Stimulated activated memory B cell treated with anti-CD40 and anti-IgM and Interleukin-4, amounts not matched to agents 10 μg/mL and 1 μg/mL and 100 μg/mL, for 72 hours (primary cell): ENCODE results near the gene ETV6.

Experiments used
- ATAC-seq: fragments of 150-1000 bp; cut with Tn5 transposase; 2 replicates; pipeline ENCODE4 v1.10.0; 2021
- H3K27ac Mint-ChIP-seq: one replicate; pipeline ENCODE4 v1.8.0; 2022; ENCODE audit warnings: mild to moderate bottlenecking, mixed read lengths
- H3K27me3 Mint-ChIP-seq: one replicate; pipeline ENCODE4 v1.8.0; 2022; ENCODE audit warnings: mixed read lengths
- H3K36me3 Mint-ChIP-seq: one replicate; pipeline ENCODE4 v1.8.0; 2022; ENCODE audit warnings: mixed read lengths
- H3K4me1 Mint-ChIP-seq: one replicate; pipeline ENCODE4 v1.8.0; 2022; ENCODE audit warnings: mixed read lengths
- H3K4me3 Mint-ChIP-seq: one replicate; pipeline ENCODE4 v1.8.0; 2022; ENCODE audit warnings: mild to moderate bottlenecking, moderate library complexity, mixed read lengths
- H3K9me3 Mint-ChIP-seq: one replicate; pipeline ENCODE4 v1.8.0; 2022; ENCODE audit warnings: mixed read lengths

Gene ETV6

DNA sequence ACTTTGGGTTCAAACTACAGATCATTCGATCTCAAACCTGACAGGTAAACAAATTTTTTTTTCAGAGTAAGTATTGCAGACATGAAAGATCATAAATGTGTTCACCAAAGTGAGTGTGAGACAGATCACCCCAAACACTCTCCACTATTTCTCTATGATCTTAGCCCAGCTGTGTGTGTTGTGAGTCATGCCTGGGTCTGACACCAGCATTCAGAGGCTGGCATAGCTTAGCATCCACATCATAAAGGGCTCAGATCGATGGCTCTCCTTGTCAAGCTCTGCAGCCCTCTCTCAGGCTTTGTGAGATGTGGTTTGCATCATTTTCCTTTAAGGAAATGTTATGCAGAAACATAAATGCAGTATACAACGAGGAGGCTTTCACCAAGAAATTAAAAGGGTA, 164.9 kb downstream of the ETV6 start:
- Mint-ChIP-seq H3K9me3 (no peaks in the 10 kb centered on the region), H3K36me3 (peaks cover 26% of the 10 kb centered on the region), H3K4me3 (no peak overlapping the region), H3K27ac (peak overlapping the region; percentile 94), H3K27me3 (no peaks in the 10 kb centered on the region), H3K4me1 (peaks cover 54% of the 10 kb centered on the region)
- ATAC-seq, result no peak

GRCh38 chr12:11815397-11815796, 165.9 kb downstream of the ETV6 start:
- H3K4me1 Mint-ChIP-seq, result peaks cover 46% of the 10 kb centered on the region
- ATAC-seq, result no peak
- no peaks in the 10 kb centered on the region for H3K9me3 Mint-ChIP-seq
- peak overlapping the region; percentile 94 for H3K27ac Mint-ChIP-seq
- H3K4me3 Mint-ChIP-seq, result no peak overlapping the region
- no peaks in the 10 kb centered on the region for H3K27me3 Mint-ChIP-seq
- peaks cover 21% of the 10 kb centered on the region for H3K36me3 Mint-ChIP-seq

DNA sequence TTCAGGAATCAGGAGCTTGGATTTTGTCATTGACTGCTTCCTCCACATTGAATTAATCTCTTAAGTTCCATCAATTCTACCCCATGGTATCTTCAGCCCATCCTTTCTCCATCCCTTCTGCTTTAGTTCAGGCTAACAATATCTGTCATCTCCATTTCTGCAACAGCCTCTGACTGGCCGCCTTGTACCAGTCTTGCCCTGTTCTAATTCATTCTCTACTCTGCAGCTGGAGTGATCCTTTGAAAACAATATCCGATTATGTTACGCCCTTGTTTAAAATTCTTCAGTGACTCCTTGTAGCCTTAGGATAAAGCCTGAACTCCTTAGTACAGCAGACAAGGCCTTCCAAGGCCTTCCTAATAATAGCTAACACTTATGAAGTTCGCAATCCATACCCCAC, 170.2 kb downstream of the ETV6 start:
- H3K4me1 Mint-ChIP-seq, result peaks cover 9% of the 10 kb centered on the region
- no peak for ATAC-seq
- H3K9me3 Mint-ChIP-seq, result no peaks in the 10 kb centered on the region
- peaks cover 36% of the 10 kb centered on the region for H3K36me3 Mint-ChIP-seq
- H3K27me3 Mint-ChIP-seq, result no peaks in the 10 kb centered on the region
- no peak overlapping the region for H3K27ac Mint-ChIP-seq
- no peak overlapping the region for H3K4me3 Mint-ChIP-seq

DNA sequence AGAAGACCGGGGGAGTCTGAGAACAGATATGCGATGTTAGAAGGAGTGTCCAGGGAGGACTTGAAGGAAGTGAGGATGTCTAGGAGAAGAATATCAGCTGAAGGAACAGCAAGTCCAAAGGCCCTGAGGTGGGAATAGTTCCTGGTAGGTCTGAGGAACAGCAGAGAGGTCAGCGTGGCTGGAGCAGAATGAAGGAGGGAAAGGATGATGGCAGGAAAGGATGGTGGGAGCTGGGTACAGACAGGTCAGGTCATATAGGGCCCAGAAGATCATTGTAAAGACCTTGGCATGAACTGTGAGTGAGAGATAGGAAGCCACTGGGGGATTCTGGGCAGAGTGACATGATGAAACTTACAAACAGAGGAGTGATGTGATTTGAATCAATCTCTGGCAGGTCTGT, 171.0 kb downstream of the ETV6 start:
- no peak for ATAC-seq
- no peak overlapping the region for H3K27ac Mint-ChIP-seq

DNA sequence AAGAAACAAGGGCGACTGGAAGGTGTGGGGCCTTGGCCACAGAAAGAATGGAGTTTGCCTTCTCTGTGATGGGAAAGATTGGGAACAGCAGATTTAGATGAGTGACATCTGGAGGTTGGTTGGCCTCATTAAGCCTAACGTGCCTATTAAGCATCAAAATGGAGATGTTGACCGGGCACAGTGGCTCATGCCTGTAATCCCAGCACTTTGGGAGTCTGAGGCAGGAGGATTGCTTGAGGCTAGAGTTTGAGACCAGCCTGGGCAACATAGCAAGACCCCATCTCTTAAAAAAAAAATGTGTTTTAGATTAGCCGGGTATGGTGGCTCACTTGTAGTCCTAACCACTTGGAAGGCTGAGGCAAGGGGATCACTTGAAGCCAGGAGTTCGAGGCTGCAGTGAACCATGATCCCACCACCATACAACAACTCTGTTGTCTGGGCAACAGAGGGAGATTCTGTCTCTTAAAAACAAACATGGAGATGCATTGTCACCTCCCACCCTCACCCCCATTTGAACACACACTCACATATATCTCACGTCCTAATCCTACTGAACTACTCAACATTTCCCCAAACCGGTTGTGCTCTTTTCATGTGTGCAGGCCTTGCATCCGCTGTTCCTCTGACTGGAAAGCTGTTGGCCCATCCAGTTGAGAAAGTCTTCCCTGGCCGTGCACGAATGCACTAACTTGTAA, 172.1 kb downstream of the ETV6 start:
- ATAC-seq, result no peak
- Mint-ChIP-seq H3K27me3 (no peaks in the 10 kb centered on the region), H3K4me3 (peak overlapping the region; percentile 66), H3K36me3 (peaks cover 42% of the 10 kb centered on the region), H3K9me3 (no peaks in the 10 kb centered on the region), H3K27ac (no peak overlapping the region), H3K4me1 (peaks cover 15% of the 10 kb centered on the region)

More for the DNA sequence above, 171.0 kb downstream of the ETV6 start:
- Mint-ChIP-seq H3K4me3 (no peak overlapping the region), H3K9me3 (no peaks in the 10 kb centered on the region), H3K27me3 (no peaks in the 10 kb centered on the region), H3K36me3 (peaks cover 41% of the 10 kb centered on the region), H3K4me1 (peaks cover 7% of the 10 kb centered on the region)

DNA sequence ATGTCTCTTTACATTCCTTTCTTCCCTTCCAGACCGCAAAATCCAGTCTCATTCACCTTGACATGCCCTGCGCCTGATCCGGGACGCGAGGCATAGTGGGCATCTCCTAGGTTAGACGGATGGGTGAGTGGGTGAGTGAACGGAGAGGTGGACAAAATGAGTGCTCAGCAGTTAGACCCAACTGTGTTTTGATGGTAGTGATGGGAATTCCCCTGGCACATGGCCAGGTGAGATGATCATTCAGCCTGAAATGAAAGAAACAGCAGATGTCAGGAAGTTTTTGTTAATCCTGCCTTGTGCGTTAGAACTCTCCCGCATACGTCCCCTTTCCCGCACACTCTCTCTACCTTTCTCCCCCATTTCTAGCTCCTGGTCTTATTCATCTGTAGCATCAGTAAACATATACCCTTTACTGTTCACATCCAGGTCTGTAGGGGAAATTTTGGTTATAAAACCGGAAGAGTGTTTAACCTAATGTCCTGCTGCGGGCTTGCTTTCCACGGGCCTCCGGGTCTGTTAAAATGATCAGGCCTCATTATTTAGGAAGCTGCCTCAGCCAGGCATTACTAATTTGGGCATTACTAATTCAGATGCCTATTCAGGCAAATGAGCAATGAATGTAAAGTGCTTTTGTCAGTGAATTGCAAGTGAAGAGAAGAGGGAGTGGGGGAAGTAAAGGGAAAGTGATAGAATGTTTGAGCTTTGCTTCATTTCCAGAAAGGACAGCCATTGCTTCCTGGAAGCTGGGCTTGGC, 172.8 kb downstream of the ETV6 start:
- peak; percentile 74 for ATAC-seq
- Mint-ChIP-seq H3K9me3 (no peaks in the 10 kb centered on the region), H3K36me3 (peaks cover 50% of the 10 kb centered on the region), H3K4me1 (peaks cover 22% of the 10 kb centered on the region), H3K4me3 (peak overlapping the region; percentile 66), H3K27ac (no peak overlapping the region), H3K27me3 (no peaks in the 10 kb centered on the region)

GRCh38 chr12:11823043-11823442, 173.6 kb downstream of the ETV6 start:
- no peak overlapping the region for H3K4me3 Mint-ChIP-seq
- H3K9me3 Mint-ChIP-seq, result no peaks in the 10 kb centered on the region
- H3K4me1 Mint-ChIP-seq, result peaks cover 16% of the 10 kb centered on the region
- no peaks in the 10 kb centered on the region for H3K27me3 Mint-ChIP-seq
- ATAC-seq, result no peak
- peaks cover 44% of the 10 kb centered on the region for H3K36me3 Mint-ChIP-seq
- H3K27ac Mint-ChIP-seq, result no peak overlapping the region

GRCh38 chr12:11823593-11823992, 174.1 kb downstream of the ETV6 start:
- Mint-ChIP-seq H3K4me1 (peaks cover 15% of the 10 kb centered on the region), H3K4me3 (no peak overlapping the region), H3K27ac (no peak overlapping the region), H3K9me3 (no peaks in the 10 kb centered on the region), H3K27me3 (no peaks in the 10 kb centered on the region), H3K36me3 (peaks cover 44% of the 10 kb centered on the region)
- no peak for ATAC-seq

DNA sequence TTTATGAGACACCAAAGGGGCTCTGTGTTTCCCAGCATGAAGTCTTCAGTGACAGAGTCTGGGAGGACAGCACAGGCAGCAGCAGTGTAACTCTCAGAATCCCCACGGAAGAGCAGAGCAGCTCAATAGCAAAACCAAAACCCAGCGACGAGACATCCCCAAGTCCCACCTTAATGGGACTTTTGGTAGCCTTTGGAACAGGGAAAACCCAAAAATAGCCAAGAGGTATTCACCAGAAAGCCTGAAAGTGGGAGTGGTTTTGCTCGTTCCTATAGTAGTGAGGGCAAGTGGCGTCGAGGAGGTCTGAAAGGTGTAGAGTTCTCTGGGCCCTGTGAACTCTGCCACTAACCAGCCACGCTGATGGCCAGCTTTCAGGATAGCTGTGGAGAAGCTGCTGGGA, 174.6 kb downstream of the ETV6 start:
- ATAC-seq, result no peak
- Mint-ChIP-seq H3K27ac (no peak overlapping the region), H3K4me3 (no peak overlapping the region), H3K4me1 (peaks cover 15% of the 10 kb centered on the region), H3K36me3 (peaks cover 44% of the 10 kb centered on the region), H3K27me3 (no peaks in the 10 kb centered on the region), H3K9me3 (no peaks in the 10 kb centered on the region)

GRCh38 chr12:11824736-11825135, 175.3 kb downstream of the ETV6 start:
- H3K36me3 Mint-ChIP-seq, result peaks cover 44% of the 10 kb centered on the region
- H3K4me3 Mint-ChIP-seq, result no peak overlapping the region
- peaks cover 15% of the 10 kb centered on the region for H3K4me1 Mint-ChIP-seq
- no peaks in the 10 kb centered on the region for H3K27me3 Mint-ChIP-seq
- H3K27ac Mint-ChIP-seq, result no peak overlapping the region
- no peaks in the 10 kb centered on the region for H3K9me3 Mint-ChIP-seq
- ATAC-seq, result no peak

DNA sequence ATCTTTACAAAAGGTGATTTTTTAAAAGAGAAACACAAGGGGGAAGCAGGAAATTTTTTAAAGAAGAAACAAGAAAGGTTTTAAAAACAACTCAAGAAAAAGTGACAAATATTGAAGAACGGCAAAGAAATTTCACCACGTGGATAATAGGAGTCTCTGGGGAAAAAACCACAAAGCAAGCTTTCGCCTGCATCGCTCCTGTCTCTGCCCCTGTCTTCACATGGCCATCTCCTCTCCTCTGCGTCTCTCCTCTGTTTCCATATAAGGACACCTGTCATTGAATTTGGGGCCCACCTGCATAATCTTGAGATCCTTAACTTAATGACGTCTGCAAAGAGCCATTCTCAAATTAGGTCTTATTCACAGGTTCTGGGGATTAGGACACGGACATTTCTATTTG, 175.8 kb downstream of the ETV6 start:
- no peaks in the 10 kb centered on the region for H3K27me3 Mint-ChIP-seq
- peaks cover 44% of the 10 kb centered on the region for H3K36me3 Mint-ChIP-seq
- no peak overlapping the region for H3K27ac Mint-ChIP-seq
- H3K9me3 Mint-ChIP-seq, result no peaks in the 10 kb centered on the region
- H3K4me1 Mint-ChIP-seq, result peaks cover 15% of the 10 kb centered on the region
- H3K4me3 Mint-ChIP-seq, result no peak overlapping the region
- no peak for ATAC-seq

DNA sequence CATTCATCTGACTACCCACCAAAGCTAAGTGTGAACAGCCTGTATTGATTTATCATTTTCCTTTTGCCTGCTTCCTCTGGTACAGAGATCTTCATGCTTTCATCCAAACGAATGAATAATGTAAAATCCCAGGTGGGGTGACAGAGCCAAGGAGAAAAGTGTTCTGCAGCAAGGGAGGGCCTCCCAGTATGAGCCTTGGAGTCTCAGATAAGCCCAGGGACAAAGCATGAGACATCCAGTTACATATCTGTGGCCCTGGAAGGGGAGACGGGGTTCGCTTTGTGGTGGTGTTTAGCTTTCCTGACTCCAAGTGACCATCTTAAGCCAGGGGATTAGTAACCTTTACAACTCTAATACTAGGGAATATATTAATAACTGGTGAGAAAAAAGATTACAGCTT, 177.1 kb downstream of the ETV6 start:
- no peak overlapping the region for H3K4me3 Mint-ChIP-seq

GRCh38 chr12:11827091-11828061, 177.9 kb downstream of the ETV6 start:
- Mint-ChIP-seq H3K4me3 (no peak overlapping the region), H3K27me3 (no peaks in the 10 kb centered on the region), H3K36me3 (peaks cover 42% of the 10 kb centered on the region), H3K27ac (no peak overlapping the region), H3K9me3 (no peaks in the 10 kb centered on the region), H3K4me1 (peaks cover 23% of the 10 kb centered on the region)
- no peak for ATAC-seq

More for the DNA sequence above, 177.1 kb downstream of the ETV6 start:
- Mint-ChIP-seq H3K27ac (no peak overlapping the region), H3K27me3 (no peaks in the 10 kb centered on the region), H3K9me3 (no peaks in the 10 kb centered on the region), H3K4me1 (peaks cover 15% of the 10 kb centered on the region), H3K36me3 (peaks cover 43% of the 10 kb centered on the region)
- no peak for ATAC-seq

DNA sequence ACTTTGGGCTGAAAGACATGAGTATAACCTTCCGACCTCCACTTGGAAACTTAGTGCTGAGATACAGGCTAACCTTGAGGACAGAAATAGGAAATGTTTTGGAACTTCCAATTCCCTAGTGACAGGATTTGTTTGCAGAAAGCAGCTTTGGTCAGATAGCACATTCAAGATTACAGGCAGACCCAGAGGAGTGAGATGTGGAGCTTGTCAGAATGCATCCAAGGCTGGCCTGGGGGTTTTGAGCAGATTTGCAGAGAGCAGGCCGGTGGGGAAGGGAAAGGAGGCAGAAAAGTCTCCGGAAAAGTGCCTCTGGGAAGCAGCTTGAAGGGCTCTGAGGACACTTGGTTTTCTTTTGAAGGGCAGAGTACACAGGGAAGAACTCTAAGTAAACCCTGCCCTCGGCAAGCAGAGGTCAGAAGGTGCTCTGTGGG, 180.3 kb downstream of the ETV6 start:
- peaks cover 43% of the 10 kb centered on the region for H3K36me3 Mint-ChIP-seq

DNA sequence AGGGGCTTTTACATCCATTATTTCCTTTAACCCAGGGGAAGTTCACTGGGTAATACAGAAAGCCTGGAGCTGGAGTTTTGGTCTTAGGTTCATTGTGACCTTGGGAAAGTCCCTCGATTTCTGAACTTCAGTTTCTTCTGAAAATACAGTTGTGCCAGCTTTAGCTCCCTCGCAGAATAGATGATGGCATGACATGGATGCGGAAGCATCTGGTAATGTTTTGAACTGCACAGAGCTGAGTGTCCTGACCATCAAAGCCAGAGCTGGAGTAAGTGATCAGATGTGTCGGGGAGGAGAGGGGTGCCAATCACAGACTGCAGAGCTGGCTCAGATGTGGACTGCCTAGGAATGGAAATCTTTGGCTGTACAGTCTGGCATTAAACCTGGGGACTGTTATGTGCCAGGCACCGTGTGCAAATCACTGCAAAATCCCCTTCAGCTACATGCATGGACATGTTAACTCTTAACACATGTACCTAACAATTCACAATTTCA, 180.9 kb downstream of the ETV6 start:
- H3K36me3 Mint-ChIP-seq, result peaks cover 37% of the 10 kb centered on the region
- H3K27me3 Mint-ChIP-seq, result no peaks in the 10 kb centered on the region
- ATAC-seq, result peak; percentile 56
- H3K9me3 Mint-ChIP-seq, result no peaks in the 10 kb centered on the region
- H3K4me3 Mint-ChIP-seq, result no peak overlapping the region
- H3K4me1 Mint-ChIP-seq, result peaks cover 49% of the 10 kb centered on the region
- H3K27ac Mint-ChIP-seq, result no peak overlapping the region

More for the DNA sequence above, 180.3 kb downstream of the ETV6 start:
- Mint-ChIP-seq H3K9me3 (no peaks in the 10 kb centered on the region), H3K27ac (no peak overlapping the region), H3K27me3 (no peaks in the 10 kb centered on the region), H3K4me3 (no peak overlapping the region), H3K4me1 (peaks cover 43% of the 10 kb centered on the region)
- peak; percentile 41 for ATAC-seq
